HG02852 (cell line): Measurements from ENCODE around the gene SPTBN1.

Source experiments
- ATAC-seq: cut with Tn5 transposase; IDR thresholded peaks from one replicate; pipeline ENCODE4 v1.9.1; 2021; ENCODE audit warnings: mild to moderate bottlenecking, moderate library complexity; ENCODE audit not compliant: unreplicated experiment

SPTBN1 gene

GRCh38 chr2:54455563-54456361 is at the start of gene SPTBN1:
TSS of gene SPTBN1 (plus strand) at chr2:54456327. CDS start at chr2:54526419, 70,092 bp downstream.
- peak; percentile 20 for ATAC-seq

- no peak for ATAC-seq
These were observed 48.4 kb upstream of the SPTBN1 start for GRCh38 chr2:54407693-54408092.

DNA sequence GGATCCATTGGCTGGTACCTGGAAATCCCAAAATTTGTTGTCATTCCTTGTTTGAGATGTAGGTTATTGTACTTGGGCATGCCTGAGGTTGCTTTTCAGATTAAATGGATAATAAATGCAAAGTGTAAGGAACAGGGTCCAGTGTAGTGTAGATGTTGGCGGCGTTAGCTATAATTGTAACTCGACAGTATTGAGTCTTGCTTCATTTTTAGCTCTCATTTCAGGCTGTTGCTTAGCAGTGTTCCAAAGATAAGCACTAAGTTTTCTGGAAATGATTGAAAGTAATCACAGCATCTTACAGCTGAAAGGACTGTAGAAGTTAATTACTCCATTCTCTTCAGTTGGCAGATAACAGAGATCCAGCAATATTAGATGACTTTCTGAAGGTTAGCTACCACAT is 47.8 kb upstream of the SPTBN1 start:
- ATAC-seq, result no peak

- ATAC-seq, result no peak
These were observed 46.4 kb upstream of the SPTBN1 start for GRCh38 chr2:54409752-54410151.

DNA sequence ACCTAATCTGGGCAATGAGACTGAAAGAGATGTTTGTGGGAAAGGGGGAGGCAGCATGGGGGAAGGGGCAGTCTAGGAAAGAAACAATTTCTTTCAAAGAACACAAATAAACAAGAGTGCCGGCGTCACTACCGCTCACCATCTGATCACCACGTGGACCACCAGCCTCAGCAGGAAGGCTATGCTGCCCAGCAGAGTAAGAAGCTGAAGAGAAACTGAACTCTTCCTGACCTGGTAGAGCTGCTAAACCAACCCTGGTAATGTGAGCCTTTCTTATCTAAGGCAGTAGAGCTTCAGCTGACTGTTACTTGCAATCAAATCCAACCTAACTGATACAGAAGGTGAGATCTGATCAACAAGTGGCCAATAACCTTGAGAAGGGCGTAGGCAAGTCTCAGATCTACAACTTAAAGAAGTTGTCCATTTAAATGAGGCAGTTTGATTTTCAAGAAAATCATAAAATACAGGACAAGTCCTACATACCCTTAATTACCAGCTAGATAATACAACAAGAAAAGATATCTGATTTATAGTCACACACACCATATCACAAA is 44.2 kb upstream of the SPTBN1 start:
- ATAC-seq, result no peak

DNA sequence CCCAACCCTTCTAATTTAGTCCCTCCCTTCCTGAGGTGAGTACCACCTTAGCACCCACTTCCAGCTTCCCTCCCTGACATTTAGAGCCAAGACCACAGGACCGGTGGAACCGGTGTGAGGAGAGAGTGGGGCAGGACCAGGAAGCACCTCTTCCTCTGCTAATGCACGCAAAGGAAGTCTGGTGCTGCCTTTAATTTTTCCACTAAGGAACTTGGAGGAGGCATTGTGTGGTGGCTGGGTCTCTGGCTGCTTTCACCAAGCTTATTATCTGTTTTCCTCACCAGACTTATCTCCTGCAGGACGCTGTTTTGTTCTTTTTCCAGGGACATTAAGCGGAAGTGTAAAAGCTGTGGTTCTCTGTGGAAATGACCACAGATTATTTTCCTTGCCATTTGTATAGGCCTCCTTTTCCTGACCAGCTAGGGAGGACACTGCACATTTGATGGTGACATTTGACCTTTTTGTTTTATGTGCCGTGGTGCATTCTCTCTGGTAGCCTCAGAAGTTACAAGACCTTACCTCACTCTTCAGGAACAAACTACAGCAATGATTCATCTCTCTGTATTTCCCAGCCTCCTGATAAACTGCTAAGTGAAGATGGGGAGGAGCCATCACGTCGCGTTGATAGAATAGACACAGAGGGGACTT is 39.8 kb upstream of the SPTBN1 start:
- ATAC-seq, result no peak

- ATAC-seq, result no peak
These were observed 39.2 kb upstream of the SPTBN1 start for GRCh38 chr2:54416938-54417337.

- ATAC-seq, result no peak
These were observed 38.5 kb upstream of the SPTBN1 start for GRCh38 chr2:54417577-54417976.

DNA sequence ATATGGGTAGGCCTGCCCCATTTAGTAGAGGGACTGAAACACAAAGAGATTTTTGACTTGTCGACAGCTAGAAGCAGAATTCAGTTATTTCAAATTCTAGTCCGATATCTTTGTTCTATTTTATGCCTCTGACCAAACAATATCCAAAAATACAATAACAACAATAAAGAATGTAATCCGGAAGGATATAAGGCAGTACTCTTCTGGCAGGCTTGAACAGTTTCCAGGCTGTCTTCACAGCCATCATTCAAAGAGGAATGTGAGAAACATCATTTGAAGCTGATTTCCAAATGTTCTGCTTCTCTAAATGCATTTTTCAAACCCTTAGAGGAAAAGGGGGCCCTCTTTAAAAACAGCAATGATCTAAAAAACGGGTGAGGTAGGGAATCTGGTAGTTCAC is 36.7 kb upstream of the SPTBN1 start:
- ATAC-seq, result no peak

DNA sequence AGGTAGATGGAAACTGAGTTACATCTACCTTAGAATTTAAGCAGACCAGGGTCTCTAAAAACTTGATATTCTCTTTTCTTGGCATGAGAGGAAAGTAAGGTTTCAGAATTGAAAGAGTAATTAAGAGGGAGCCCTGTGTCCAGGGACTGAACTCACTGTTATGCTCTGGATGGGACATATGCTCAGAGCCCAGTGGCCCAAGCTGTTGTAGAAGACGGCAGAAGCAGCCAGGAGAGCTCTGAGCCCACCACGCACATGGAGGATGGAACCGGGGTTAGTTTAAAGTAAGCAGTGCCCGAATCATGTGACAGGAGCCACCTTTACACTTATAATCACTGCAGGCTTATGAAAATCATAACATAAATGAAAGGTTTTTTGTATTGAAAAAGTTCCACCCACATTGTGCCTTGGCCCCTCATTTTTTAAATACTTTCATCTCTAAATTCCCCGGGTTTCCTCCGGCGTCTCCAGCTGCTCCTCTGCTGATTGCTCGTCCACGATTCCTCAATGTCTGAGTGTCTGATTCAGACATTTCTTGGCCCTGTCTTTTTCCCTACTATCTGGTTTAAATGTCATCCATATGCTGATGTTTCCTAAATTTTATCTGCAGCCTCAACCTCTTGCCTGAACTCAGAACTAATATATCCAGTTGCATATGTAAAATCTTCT is 36.1 kb upstream of the SPTBN1 start:
- ATAC-seq, result no peak

GRCh38 chr2:54420524-54421172 is 35.5 kb upstream of the SPTBN1 start:
- no peak for ATAC-seq

DNA sequence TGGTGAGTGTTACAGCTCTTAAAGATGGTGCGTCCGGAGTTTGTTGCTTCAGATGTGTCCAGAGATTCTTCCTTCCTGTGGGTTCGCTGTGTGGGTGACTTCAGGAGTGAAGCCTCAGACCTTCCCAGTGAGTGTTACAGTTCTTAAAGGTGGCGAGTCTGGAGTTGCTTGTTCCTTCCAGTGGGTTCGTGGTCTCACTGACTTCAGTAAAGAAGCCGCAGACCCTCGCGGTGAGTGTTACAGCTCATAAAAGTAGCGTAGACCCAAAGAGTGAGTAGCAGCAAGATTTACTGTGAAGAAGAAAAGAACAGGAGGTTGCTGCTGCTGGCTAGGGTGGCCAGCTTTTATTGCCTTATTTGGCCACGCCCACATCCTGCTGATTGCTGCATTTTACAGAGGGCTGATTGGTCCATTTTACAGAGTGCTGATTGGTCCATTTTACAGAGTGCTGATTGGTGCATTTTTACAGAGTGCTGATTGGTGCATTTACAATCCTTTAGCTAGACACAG is 34.0 kb upstream of the SPTBN1 start:
- ATAC-seq, result no peak

GRCh38 chr2:54423213-54423612 is 32.9 kb upstream of the SPTBN1 start:
- no peak for ATAC-seq

- ATAC-seq, result no peak
These were observed 31.5 kb upstream of the SPTBN1 start for GRCh38 chr2:54424555-54425163.

- no peak for ATAC-seq
These were observed 27.9 kb upstream of the SPTBN1 start for GRCh38 chr2:54428108-54428831.

DNA sequence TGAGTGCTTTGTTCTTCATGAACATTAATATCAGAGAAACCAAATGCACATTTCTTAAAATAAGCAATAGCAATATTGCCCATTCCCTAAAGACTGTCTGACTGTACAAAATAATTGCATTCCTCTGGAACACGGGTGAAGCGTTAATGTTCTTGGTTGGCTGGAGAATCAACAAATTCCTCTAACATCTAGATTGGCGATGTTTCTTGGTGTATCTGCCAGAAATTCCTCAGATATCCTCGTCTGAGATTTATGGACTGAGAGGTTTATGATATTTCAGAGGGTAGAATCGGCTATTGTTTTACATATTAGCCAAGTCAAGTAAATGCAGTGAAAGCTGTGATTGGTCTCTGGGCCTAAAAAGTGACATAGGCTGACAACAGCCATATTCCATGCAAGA is 27.1 kb upstream of the SPTBN1 start:
- ATAC-seq, result no peak

GRCh38 chr2:54429811-54430551 is 26.1 kb upstream of the SPTBN1 start:
- ATAC-seq, result no peak

- ATAC-seq, result no peak
These were observed 25.5 kb upstream of the SPTBN1 start for GRCh38 chr2:54430649-54431048.
